Activated T-cell treated with anti-CD3 and anti-CD28 coated beads, Interleukin-2, amount 50 U/mL, for 24 hours (primary cell): Measurements from ENCODE around the gene TMEM248.
A peak's percentile ranks its signal among the peaks of the same experiment; 100 is the strongest.
"Not testable (repeated sequence)": the region's sequence is repeated elsewhere in the genome, so short reads cannot be mapped to it uniquely, and the experiment has no call there.

Experiments used
- DNase-seq: peaks from one replicate; pipeline ENCODE4 v3.0.0-alpha.2; 2020
- H3K27ac Mint-ChIP-seq: 2 replicates; pipeline ENCODE4 v1.8.0; 2020; ENCODE audit warnings: mild to moderate bottlenecking, mixed read lengths
- H3K27me3 Mint-ChIP-seq: 2 replicates; pipeline ENCODE4 v1.8.0; 2020; ENCODE audit warnings: mixed read lengths
- H3K36me3 Mint-ChIP-seq: 2 replicates; pipeline ENCODE4 v1.8.0; 2020; ENCODE audit warnings: low read depth, mixed read lengths
- H3K4me1 Mint-ChIP-seq: 2 replicates; pipeline ENCODE4 v1.8.0; 2020; ENCODE audit warnings: low read depth, mixed read lengths
- H3K4me3 Mint-ChIP-seq: 2 replicates; pipeline ENCODE4 v1.8.0; 2020; ENCODE audit warnings: mild to moderate bottlenecking, moderate library complexity, mixed read lengths
- H3K9me3 Mint-ChIP-seq: 2 replicates; pipeline ENCODE4 v1.8.0; 2020; ENCODE audit warnings: mixed read lengths

TMEM248 gene

GRCh38 chr7:66980336-66980735 is 59.3 kb downstream of the TMEM248 start:
- not testable (repeated sequence) for H3K27ac Mint-ChIP-seq

GRCh38 chr7:66989552-66989951 is 68.5 kb downstream of the TMEM248 start:
- not testable (repeated sequence) for H3K27ac Mint-ChIP-seq, H3K4me3 Mint-ChIP-seq, H3K9me3 Mint-ChIP-seq, H3K27me3 Mint-ChIP-seq, DNase-seq
- Mint-ChIP-seq H3K4me1 (peaks cover 26% of the 10 kb centered on the region), H3K36me3 (peaks cover 66% of the 10 kb centered on the region)

More at GRCh38 chr7:66980336-66980735, 59.3 kb downstream of the TMEM248 start:
- not testable (repeated sequence) for H3K27me3 Mint-ChIP-seq, H3K4me1 Mint-ChIP-seq, H3K4me3 Mint-ChIP-seq, H3K36me3 Mint-ChIP-seq, DNase-seq
- peaks cover 14% of the 10 kb centered on the region for H3K9me3 Mint-ChIP-seq

GRCh38 chr7:66994051-66994450 is 73.0 kb downstream of the TMEM248 start:
- Mint-ChIP-seq H3K36me3 (peaks cover 74% of the 10 kb centered on the region), H3K4me1 (peaks cover 34% of the 10 kb centered on the region), H3K4me3 (peak overlapping the region; percentile 99), H3K27ac (peak overlapping the region; percentile 98)
- not testable (repeated sequence) for H3K27me3 Mint-ChIP-seq, DNase-seq, H3K9me3 Mint-ChIP-seq

- H3K27me3 Mint-ChIP-seq, H3K9me3 Mint-ChIP-seq: not testable (repeated sequence)
- Mint-ChIP-seq H3K4me3 (peak overlapping the region; percentile 99), H3K4me1 (peaks cover 34% of the 10 kb centered on the region), H3K36me3 (peaks cover 77% of the 10 kb centered on the region), H3K27ac (peak overlapping the region; percentile 98)
- peak; percentile 57 for DNase-seq
Observed at GRCh38 chr7:66994691-66995049, 73.6 kb downstream of the TMEM248 start.

GRCh38 chr7:66995050-66995776 is 74.2 kb downstream of the TMEM248 start, which contains the start of gene SBDS:
TSS of gene SBDS (minus strand) at chr7:66995586. CDS start at chr7:66995417, 169 bp downstream.
- peak within 1 kb of the TSS; percentile 99 for H3K27ac Mint-ChIP-seq
- H3K4me1 Mint-ChIP-seq: peaks cover 34% of the 10 kb centered on the region
- H3K9me3 Mint-ChIP-seq, H3K27me3 Mint-ChIP-seq: not testable (repeated sequence)
- H3K4me3 Mint-ChIP-seq: peak within 1 kb of the TSS; percentile 99
- peaks cover 75% of the 10 kb centered on the region for H3K36me3 Mint-ChIP-seq
- peak; percentile 90 for DNase-seq

GRCh38 chr7:66996444-66997191 is 75.6 kb downstream of the TMEM248 start, which contains the start of gene TYW1:
TSS of gene TYW1 (plus strand) at chr7:66996833. CDS start at chr7:66996979, 146 bp downstream.
- H3K27me3 Mint-ChIP-seq, H3K9me3 Mint-ChIP-seq: not testable (repeated sequence)
- Mint-ChIP-seq H3K36me3 (peaks cover 70% of the 10 kb centered on the region), H3K4me1 (peaks cover 38% of the 10 kb centered on the region), H3K27ac (peak within 1 kb of the TSS; percentile 99), H3K4me3 (peak within 1 kb of the TSS; percentile 99)
- peak; percentile 98 for DNase-seq

GRCh38 chr7:67000601-67001258 is 79.7 kb downstream of the TMEM248 start:
- H3K27me3 Mint-ChIP-seq, H3K4me3 Mint-ChIP-seq, H3K9me3 Mint-ChIP-seq, DNase-seq: not testable (repeated sequence)
- Mint-ChIP-seq H3K4me1 (peaks cover 28% of the 10 kb centered on the region), H3K27ac (peak overlapping the region; percentile 79), H3K36me3 (peaks cover 67% of the 10 kb centered on the region)

GRCh38 chr7:67004145-67004544 is 83.1 kb downstream of the TMEM248 start:
- H3K27ac Mint-ChIP-seq, DNase-seq, H3K9me3 Mint-ChIP-seq, H3K4me3 Mint-ChIP-seq, H3K27me3 Mint-ChIP-seq: not testable (repeated sequence)
- Mint-ChIP-seq H3K4me1 (peaks cover 22% of the 10 kb centered on the region), H3K36me3 (peaks cover 76% of the 10 kb centered on the region)

- H3K4me3 Mint-ChIP-seq: no peak overlapping the region
- no peak overlapping the region for H3K27ac Mint-ChIP-seq
- DNase-seq: no peak
- no peaks in the 10 kb centered on the region for H3K9me3 Mint-ChIP-seq
- H3K27me3 Mint-ChIP-seq: no peaks in the 10 kb centered on the region
- H3K36me3 Mint-ChIP-seq: peaks cover 87% of the 10 kb centered on the region
- peaks cover 18% of the 10 kb centered on the region for H3K4me1 Mint-ChIP-seq
Observed at GRCh38 chr7:67006965-67007364, 85.9 kb downstream of the TMEM248 start.
